Measurements from ENCODE around the gene STEAP3. TPM values are rescaled to one million over a fixed set of nuclear protein-coding genes. Genes with fewer than 3 reads are reported as not detected.

Gene STEAP3
- total RNA-seq, 3 donors from 2014 or later (not counting 1 experiment from before 2014, with no cell fraction given): 1.7 to 2.5 (median 2.0) TPM

GRCh38 chr2:119192893-119193292 is 30.7 kb upstream of the STEAP3 start:
- Histone ChIP-seq H3K9me3 (ENCODE audit: control insufficient read depth, insufficient read depth, low read length) (no peaks in the 10 kb centered on the region), H3K27me3 (ENCODE audit: control insufficient read depth, insufficient read depth, low read length) (no peaks in the 10 kb centered on the region), H3K4me1 (ENCODE audit: control insufficient read depth, insufficient read depth, low read length) (no peaks in the 10 kb centered on the region), H3K36me3 (ENCODE audit: control insufficient read depth, insufficient read depth, low read length) (no peaks in the 10 kb centered on the region), H3K27ac (ENCODE audit: low read length) (no peak overlapping the region), H3K4me3 (ENCODE audit: low read length) (no peak overlapping the region)
- ATAC-seq (no peak), DNase-seq (no peak)
- Mint-ChIP-seq H3K36me3 (no peaks in the 10 kb centered on the region), H3K27ac (no peak overlapping the region), H3K27me3 (ENCODE audit: low read depth in 2 of 2) (peaks cover 17 to 19% of the 10 kb centered on the region in 2 donors), H3K4me1 (no peaks in the 10 kb centered on the region), H3K4me3 (no peak overlapping the region), H3K9me3 (no peaks in the 10 kb centered on the region)
- no peak for TF ChIP-seq CTCF (IDR thresholded peaks at IDR 0.05)
- 96% methylated on average over 5 of the region's 6 CpGs for WGBS (ENCODE audit: insufficient coverage)
- intact Hi-C loops (cut with micrococcal nuclease): no loop called here

GRCh38 chr2:119195001-119195400 is 28.6 kb upstream of the STEAP3 start:
- H3K4me1 ChIP-seq (ENCODE audit: control insufficient read depth, insufficient read depth, low read length): no peaks in the 10 kb centered on the region
- 89% methylated on average over 5 of the region's 5 CpGs for WGBS (ENCODE audit: insufficient coverage)

GRCh38 chr2:119195887-119196286 is 27.7 kb upstream of the STEAP3 start:
- Mint-ChIP-seq H3K27me3 (ENCODE audit: low read depth in 2 of 2) (peaks cover 25 to 29% of the 10 kb centered on the region in 2 donors), H3K9me3 (no peaks in the 10 kb centered on the region), H3K27ac (no peak overlapping the region), H3K4me1 (no peaks in the 10 kb centered on the region), H3K36me3 (no peaks in the 10 kb centered on the region), H3K4me3 (no peak overlapping the region)
- 73% methylated on average over 2 of the region's 2 CpGs for WGBS (ENCODE audit: insufficient coverage)
- ATAC-seq: no peak
- TF ChIP-seq CTCF (IDR thresholded peaks at IDR 0.05): no peak
- DNase-seq: no peak
- H3K27ac ChIP-seq (ENCODE audit: low read length): no peak overlapping the region
- H3K27me3 ChIP-seq (ENCODE audit: control insufficient read depth, insufficient read depth, low read length): no peaks in the 10 kb centered on the region
- no peaks in the 10 kb centered on the region for H3K9me3 ChIP-seq (ENCODE audit: control insufficient read depth, insufficient read depth, low read length)
- no peaks in the 10 kb centered on the region for H3K4me1 ChIP-seq (ENCODE audit: control insufficient read depth, insufficient read depth, low read length)
- H3K4me3 ChIP-seq (ENCODE audit: low read length): no peak overlapping the region
- H3K36me3 ChIP-seq (ENCODE audit: control insufficient read depth, insufficient read depth, low read length): no peaks in the 10 kb centered on the region
- intact Hi-C loops (cut with micrococcal nuclease): no loop called here

More at GRCh38 chr2:119195001-119195400, 28.6 kb upstream of the STEAP3 start:
- H3K36me3 Mint-ChIP-seq: no peaks in the 10 kb centered on the region
- DNase-seq (no peak), ATAC-seq (no peak)
- H3K27me3 Mint-ChIP-seq (ENCODE audit: low read depth in 2 of 2): peaks cover 26 to 29% of the 10 kb centered on the region in 2 donors
- Histone ChIP-seq H3K27ac (ENCODE audit: low read length) (no peak overlapping the region), H3K27me3 (ENCODE audit: control insufficient read depth, insufficient read depth, low read length) (no peaks in the 10 kb centered on the region), H3K36me3 (ENCODE audit: control insufficient read depth, insufficient read depth, low read length) (no peaks in the 10 kb centered on the region), H3K4me3 (ENCODE audit: low read length) (no peak overlapping the region), H3K9me3 (ENCODE audit: control insufficient read depth, insufficient read depth, low read length) (no peaks in the 10 kb centered on the region)
- H3K9me3 Mint-ChIP-seq: no peaks in the 10 kb centered on the region
- no peak overlapping the region for H3K27ac Mint-ChIP-seq
- H3K4me1 Mint-ChIP-seq: no peaks in the 10 kb centered on the region
- no peak for TF ChIP-seq CTCF (IDR thresholded peaks at IDR 0.05)
- H3K4me3 Mint-ChIP-seq: no peak overlapping the region
- intact Hi-C loops (cut with micrococcal nuclease): no loop called here
